Measurements from ENCODE around the gene CCDC148. TPM values are rescaled to one million over a fixed set of nuclear protein-coding genes. Genes with fewer than 3 reads are reported as not detected.

Gene CCDC148
- total RNA-seq, 2 donors from 2014 or later, result 2.7 to 5.0 TPM

DNA sequence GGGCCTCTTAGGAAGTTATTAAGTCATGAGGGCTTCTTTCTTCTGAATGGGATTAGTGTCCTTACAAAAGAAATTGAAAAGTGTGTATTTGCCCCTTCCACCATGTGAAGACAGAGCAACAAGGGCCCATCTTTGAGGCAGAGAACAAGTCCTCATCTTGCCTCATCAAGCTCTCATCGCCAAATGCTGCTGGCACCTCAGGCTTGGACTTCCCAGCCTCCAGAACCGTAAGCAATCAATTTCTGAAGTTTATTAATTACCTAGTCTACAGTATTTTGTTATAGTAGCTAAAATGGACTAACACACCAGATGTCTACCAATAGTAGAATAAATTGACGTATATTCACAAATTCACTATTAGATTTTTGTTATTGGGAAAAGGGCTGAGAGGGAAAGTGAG is 74.6 kb downstream of the CCDC148 start:
- Histone ChIP-seq H3K27ac (ENCODE audit: low read depth, low read length) (no peak overlapping the region), H3K27me3 (ENCODE audit: control insufficient read depth, insufficient read depth, low read length, poor library complexity, severe bottlenecking) (no peaks in the 10 kb centered on the region), H3K4me3 (ENCODE audit: low read length) (no peak overlapping the region), H3K4me1 (ENCODE audit: control insufficient read depth, insufficient read depth, low read length) (no peaks in the 10 kb centered on the region), H3K36me3 (ENCODE audit: control insufficient read depth, insufficient read depth, low read length) (no peaks in the 10 kb centered on the region), H3K9ac (ENCODE audit: extremely low read depth, low read length, poor library complexity, severe bottlenecking) (no peak overlapping the region), H3K9me3 (ENCODE audit: control insufficient read depth, low read length) (no peaks in the 10 kb centered on the region)
- H3K4me3 Mint-ChIP-seq, result no peak overlapping the region
- TF ChIP-seq CTCF (conservative IDR thresholded peaks at IDR 0.05), result no peak
- H3K27me3 Mint-ChIP-seq (ENCODE audit: insufficient read depth), result no peaks in the 10 kb centered on the region
- H3K4me1 Mint-ChIP-seq, result no peaks in the 10 kb centered on the region
- DNase-seq, result no peak
- peaks cover 5% of the 10 kb centered on the region for H3K9me3 Mint-ChIP-seq
- H3K36me3 Mint-ChIP-seq (ENCODE audit: low read depth), result no peaks in the 10 kb centered on the region
- WGBS, 2 experiments (ENCODE audit: insufficient coverage in 1 of 2, insufficient read length in 1 of 2), result 92% methylated on average over 3 of the region's 3 CpGs; no CpG with 5 or more reads in 1 of the 2 experiments
- no peak overlapping the region for H3K27ac Mint-ChIP-seq

DNA sequence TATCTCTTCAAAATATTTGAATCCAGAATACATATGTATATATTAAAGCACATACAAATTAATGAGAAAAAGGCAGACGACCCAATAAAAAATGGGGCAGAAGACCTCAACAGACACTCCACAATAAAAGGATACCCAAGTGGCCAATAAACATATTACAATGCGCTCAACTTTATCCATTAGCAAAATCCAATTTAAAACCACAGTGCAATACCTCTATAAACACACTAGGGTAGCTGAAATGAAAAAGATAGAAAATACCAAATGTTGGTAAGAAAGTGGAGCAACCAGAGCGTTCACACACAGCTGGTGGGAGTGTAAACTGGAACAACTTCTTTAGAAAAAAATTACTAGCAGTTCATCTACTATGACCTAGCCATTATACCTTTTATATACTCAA is 75.3 kb downstream of the CCDC148 start:
- Mint-ChIP-seq H3K4me1 (no peaks in the 10 kb centered on the region), H3K27ac (no peak overlapping the region), H3K27me3 (ENCODE audit: insufficient read depth) (no peaks in the 10 kb centered on the region), H3K4me3 (no peak overlapping the region), H3K36me3 (ENCODE audit: low read depth) (no peaks in the 10 kb centered on the region), H3K9me3 (peaks cover 5% of the 10 kb centered on the region)
- no peak overlapping the region for H3K9ac ChIP-seq (ENCODE audit: extremely low read depth, low read length, poor library complexity, severe bottlenecking)
- 91% methylated on average over 3 of the region's 3 CpGs; no CpG with 5 or more reads in 1 of the 2 experiments for WGBS, 2 experiments (ENCODE audit: insufficient coverage in 1 of 2, insufficient read length in 1 of 2)
- peak; percentile 47 for TF ChIP-seq CTCF (conservative IDR thresholded peaks at IDR 0.05)
- no peak overlapping the region for H3K27ac ChIP-seq (ENCODE audit: low read depth, low read length)
- H3K9me3 ChIP-seq (ENCODE audit: control insufficient read depth, low read length), result no peaks in the 10 kb centered on the region
- H3K4me1 ChIP-seq (ENCODE audit: control insufficient read depth, insufficient read depth, low read length), result no peaks in the 10 kb centered on the region
- no peaks in the 10 kb centered on the region for H3K36me3 ChIP-seq (ENCODE audit: control insufficient read depth, insufficient read depth, low read length)
- DNase-seq, result no peak
- H3K27me3 ChIP-seq (ENCODE audit: control insufficient read depth, insufficient read depth, low read length, poor library complexity, severe bottlenecking), result no peaks in the 10 kb centered on the region
- no peak overlapping the region for H3K4me3 ChIP-seq (ENCODE audit: low read length)

DNA sequence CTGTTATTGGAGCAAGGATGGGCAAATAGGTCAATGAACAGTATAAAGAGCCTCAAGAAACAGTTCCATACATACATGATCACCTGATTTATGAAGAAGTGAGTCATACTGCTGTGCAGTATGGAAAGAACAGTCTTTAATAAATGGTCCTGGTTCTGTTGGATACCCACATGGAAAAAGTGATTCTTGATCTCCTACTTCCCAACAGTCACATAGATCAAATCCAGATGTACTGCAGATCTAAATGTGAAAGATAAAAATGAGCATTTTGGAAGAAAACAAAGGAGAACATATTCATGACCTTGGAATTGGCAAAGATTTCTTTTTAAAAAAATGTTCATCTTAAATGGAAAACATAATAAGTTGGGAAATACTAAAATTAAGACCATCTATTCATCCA is 75.8 kb downstream of the CCDC148 start:
- Histone ChIP-seq H3K36me3 (ENCODE audit: control insufficient read depth, insufficient read depth, low read length) (no peaks in the 10 kb centered on the region), H3K4me3 (ENCODE audit: low read length) (no peak overlapping the region), H3K9me3 (ENCODE audit: control insufficient read depth, low read length) (no peaks in the 10 kb centered on the region), H3K27me3 (ENCODE audit: control insufficient read depth, insufficient read depth, low read length, poor library complexity, severe bottlenecking) (no peaks in the 10 kb centered on the region), H3K27ac (ENCODE audit: low read depth, low read length) (no peak overlapping the region), H3K9ac (ENCODE audit: extremely low read depth, low read length, poor library complexity, severe bottlenecking) (no peak overlapping the region), H3K4me1 (ENCODE audit: control insufficient read depth, insufficient read depth, low read length) (no peaks in the 10 kb centered on the region)
- Mint-ChIP-seq H3K36me3 (ENCODE audit: low read depth) (no peaks in the 10 kb centered on the region), H3K9me3 (peaks cover 5% of the 10 kb centered on the region), H3K27ac (no peak overlapping the region), H3K4me3 (no peak overlapping the region), H3K4me1 (no peaks in the 10 kb centered on the region), H3K27me3 (ENCODE audit: insufficient read depth) (no peaks in the 10 kb centered on the region)
- DNase-seq, result no peak
- TF ChIP-seq CTCF (conservative IDR thresholded peaks at IDR 0.05), result no peak

Measured in endodermal cell (in vitro differentiated cells).